ENCODE results near the gene ANTXR2.

The ANTXR2 gene

GRCh38 chr4:79854856-79855502 is 218.1 kb downstream of the ANTXR2 start:
- no peak for DNase-seq

DNA sequence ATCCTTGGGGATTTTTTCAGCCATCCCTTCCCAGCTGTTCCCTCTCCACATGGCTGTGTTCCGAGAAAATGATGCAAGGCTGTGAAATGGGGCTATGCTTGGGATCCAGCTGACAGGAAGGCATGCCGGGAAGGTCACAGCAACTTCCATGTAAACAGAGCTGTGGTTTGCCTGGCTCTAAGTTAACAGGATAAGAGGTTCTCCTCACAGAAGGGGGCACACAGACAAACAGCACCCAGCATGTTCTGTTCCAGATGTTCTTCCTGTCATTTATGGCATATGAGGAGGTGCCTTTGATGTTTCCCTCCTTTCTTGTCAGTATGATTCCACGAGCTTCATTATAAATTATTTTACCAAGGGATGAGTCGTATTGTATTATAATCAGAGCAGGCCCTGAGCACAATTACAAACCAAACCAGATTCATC is 220.7 kb downstream of the ANTXR2 start:
- no peak for DNase-seq

- DNase-seq, result no peak
Observed at GRCh38 chr4:79851625-79852304, 221.3 kb downstream of the ANTXR2 start.

Measured in activated CD4-positive, alpha-beta T cell treated with anti-CD3 and anti-CD28 coated beads for 48 hours (primary cell).